A673 (cell line): ENCODE data around the gene BAZ1A.

ENCODE experiments used
- EZH2 ChIP-seq: fragments of 200-600 bp; sonication (generic); IDR thresholded peaks from 2 replicates; pipeline ENCODE4 v1.6.1; 2017; ENCODE audit warnings: borderline replicate concordance, low read depth, mild to moderate bottlenecking, mixed read lengths, antibody characterized with exemption, low read length; ENCODE audit not compliant: poor library complexity, severe bottlenecking
- TF ChIP-seq, protein P1 (sequence below): fragments of 300-800, 200-600 bp; sonication (generic); conservative IDR thresholded peaks from 2 replicates; pipeline ENCODE4 v1.5.1; 2017; ENCODE audit warnings: low read depth, mild to moderate bottlenecking, antibody characterized with exemption, low read length, moderate library complexity, mixed read lengths

DNA sequence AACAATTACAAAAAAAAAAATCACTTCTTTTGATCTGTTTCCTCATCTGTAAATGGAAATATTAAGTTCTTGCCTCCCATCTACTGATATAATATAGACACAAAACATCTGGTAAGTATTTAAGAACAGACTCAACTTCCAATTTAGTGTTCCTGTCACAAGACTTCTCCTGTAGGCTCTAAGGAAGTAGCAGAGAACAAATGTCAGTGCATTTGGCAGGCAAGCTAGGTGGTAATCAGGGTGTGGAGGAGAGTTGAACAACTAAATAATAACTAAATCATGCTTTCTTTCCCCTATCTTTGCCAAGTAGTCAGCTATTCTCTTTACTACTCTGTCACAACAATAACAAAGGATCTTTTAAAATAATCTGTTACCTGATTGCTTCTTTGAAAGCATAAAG lies 22.1 kb downstream of the BAZ1A start:
- TF ChIP-seq, protein P1, sequence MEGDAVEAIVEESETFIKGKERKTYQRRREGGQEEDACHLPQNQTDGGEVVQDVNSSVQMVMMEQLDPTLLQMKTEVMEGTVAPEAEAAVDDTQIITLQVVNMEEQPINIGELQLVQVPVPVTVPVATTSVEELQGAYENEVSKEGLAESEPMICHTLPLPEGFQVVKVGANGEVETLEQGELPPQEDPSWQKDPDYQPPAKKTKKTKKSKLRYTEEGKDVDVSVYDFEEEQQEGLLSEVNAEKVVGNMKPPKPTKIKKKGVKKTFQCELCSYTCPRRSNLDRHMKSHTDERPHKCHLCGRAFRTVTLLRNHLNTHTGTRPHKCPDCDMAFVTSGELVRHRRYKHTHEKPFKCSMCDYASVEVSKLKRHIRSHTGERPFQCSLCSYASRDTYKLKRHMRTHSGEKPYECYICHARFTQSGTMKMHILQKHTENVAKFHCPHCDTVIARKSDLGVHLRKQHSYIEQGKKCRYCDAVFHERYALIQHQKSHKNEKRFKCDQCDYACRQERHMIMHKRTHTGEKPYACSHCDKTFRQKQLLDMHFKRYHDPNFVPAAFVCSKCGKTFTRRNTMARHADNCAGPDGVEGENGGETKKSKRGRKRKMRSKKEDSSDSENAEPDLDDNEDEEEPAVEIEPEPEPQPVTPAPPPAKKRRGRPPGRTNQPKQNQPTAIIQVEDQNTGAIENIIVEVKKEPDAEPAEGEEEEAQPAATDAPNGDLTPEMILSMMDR, result no peak
- TF ChIP-seq EZH2, result no peak
